ENCODE results near the gene RPS19. TPM values are rescaled to one million over a fixed set of nuclear protein-coding genes. Genes with fewer than 3 reads are reported as not detected.

The RPS19 gene
- total and polyA plus RNA-seq, 10 of the 15 experiments (the other 5 are each of a cell fraction or from before 2014, with no cell fraction given): 2,615 to 5,578 (median 4,127) TPM

DNA sequence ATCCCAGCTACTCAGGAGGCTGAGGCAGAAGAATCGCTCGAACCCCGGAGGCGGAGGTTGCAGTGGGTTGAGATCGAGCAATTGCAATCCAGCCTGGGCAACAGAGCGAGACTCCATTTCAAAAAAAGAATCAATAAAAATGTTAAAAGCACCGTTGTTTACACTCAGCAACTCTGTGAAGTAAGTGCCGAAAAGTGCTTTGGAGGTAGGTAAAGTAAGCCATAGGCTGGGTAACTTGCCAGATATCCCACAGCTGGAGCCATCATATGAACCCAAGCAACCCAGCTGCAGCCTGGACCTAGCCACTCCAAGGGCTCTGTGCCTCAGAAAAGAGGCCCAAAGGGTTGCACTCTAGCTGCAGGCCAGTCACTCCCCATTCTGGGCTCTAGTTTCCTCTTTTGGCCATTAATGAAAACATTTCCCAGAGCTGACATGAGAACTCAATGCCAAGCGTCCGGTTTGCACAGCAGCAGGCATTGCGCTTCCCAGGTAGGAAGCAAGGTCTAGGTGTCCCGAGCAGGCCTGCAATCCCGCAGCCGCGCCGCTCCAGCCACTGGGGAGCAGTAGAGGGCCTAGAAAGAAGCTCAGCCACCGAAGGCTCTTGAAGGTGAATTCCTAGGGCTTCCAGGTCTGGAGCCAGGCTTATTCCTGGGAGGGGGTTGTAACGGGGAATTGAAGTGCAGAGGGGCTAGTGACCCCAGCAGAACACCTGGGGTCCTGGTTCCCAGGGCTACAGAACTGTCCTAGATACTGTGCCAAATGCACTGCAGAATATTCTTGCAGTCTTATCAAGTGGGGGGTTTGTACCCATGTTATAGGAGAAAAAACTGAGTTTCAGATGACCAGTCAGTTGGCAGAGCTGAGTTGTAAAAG is 13.0 kb downstream of the RPS19 start (continued):
- TF ChIP-seq TCF12 (IDR thresholded peaks at IDR 0.05; ENCODE audit: low read depth, low read length): 0 out of 2 replicates have a peak, but pooled peaks have one; percentile 9
- no peak for TF ChIP-seq ASH2L (IDR thresholded peaks at IDR 0.05; ENCODE audit: borderline replicate concordance, low read depth)
- no peak for TF ChIP-seq SUPT20H (IDR thresholded peaks at IDR 0.05; ENCODE audit: borderline replicate concordance, control insufficient read depth, low read depth, low read length)
- TF ChIP-seq KDM1A (IDR thresholded peaks at IDR 0.05; ENCODE audit: borderline replicate concordance): no peak
- no peak for TF ChIP-seq ZNF274 (IDR thresholded peaks at IDR 0.05; ENCODE audit: insufficient read depth, insufficient read length)
- no peak for TF ChIP-seq TCF3 (IDR thresholded peaks at IDR 0.05; ENCODE audit: borderline replicate concordance, insufficient read depth, low read depth, low read length)
- no peak for TF ChIP-seq MXI1 (IDR thresholded peaks at IDR 0.05; ENCODE audit: low read depth, low read length)
- TF ChIP-seq SRF (IDR thresholded peaks at IDR 0.05; ENCODE audit: low read depth in 2 of 2, low read length in 2 of 2): no peak
- no peak for TF ChIP-seq ZNF622 (IDR thresholded peaks at IDR 0.05)
- TF ChIP-seq IRF4 (IDR thresholded peaks at IDR 0.05; ENCODE audit: low read depth, low read length): no peak
- no peak for TF ChIP-seq EP300 (IDR thresholded peaks at IDR 0.05; ENCODE audit: borderline replicate concordance in 1 of 2, control insufficient read depth in 1 of 2, low read depth in 2 of 2, low read length in 2 of 2)
- TF ChIP-seq ZSCAN29 (IDR thresholded peaks at IDR 0.05): no peak
- no peak for TF ChIP-seq IRF5 (IDR thresholded peaks at IDR 0.05; ENCODE audit: borderline replicate concordance)
- no peak for TF ChIP-seq HSF1 (IDR thresholded peaks at IDR 0.05; ENCODE audit: low read depth, low read length)
- TF ChIP-seq JUNB (IDR thresholded peaks at IDR 0.05): no peak
- TF ChIP-seq BMI1 (IDR thresholded peaks at IDR 0.05; ENCODE audit: borderline replicate concordance): no peak
- no peak for TF ChIP-seq GABPA (IDR thresholded peaks at IDR 0.05; ENCODE audit: low read depth)
- TF ChIP-seq HCFC1 (IDR thresholded peaks at IDR 0.05; ENCODE audit: low read length): no peak
- TF ChIP-seq, protein P1, sequence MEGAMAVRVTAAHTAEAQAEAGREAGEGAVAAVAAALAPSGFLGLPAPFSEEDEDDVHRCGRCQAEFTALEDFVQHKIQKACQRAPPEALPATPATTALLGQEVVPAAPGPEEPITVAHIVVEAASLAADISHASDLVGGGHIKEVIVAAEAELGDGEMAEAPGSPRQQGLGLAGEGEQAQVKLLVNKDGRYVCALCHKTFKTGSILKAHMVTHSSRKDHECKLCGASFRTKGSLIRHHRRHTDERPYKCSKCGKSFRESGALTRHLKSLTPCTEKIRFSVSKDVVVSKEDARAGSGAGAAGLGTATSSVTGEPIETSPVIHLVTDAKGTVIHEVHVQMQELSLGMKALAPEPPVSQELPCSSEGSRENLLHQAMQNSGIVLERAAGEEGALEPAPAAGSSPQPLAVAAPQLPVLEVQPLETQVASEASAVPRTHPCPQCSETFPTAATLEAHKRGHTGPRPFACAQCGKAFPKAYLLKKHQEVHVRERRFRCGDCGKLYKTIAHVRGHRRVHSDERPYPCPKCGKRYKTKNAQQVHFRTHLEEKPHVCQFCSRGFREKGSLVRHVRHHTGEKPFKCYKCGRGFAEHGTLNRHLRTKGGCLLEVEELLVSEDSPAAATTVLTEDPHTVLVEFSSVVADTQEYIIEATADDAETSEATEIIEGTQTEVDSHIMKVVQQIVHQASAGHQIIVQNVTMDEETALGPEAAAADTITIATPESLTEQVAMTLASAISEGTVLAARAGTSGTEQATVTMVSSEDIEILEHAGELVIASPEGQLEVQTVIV (IDR thresholded peaks at IDR 0.05; ENCODE audit: borderline replicate concordance, partially characterized antibody): no peak
- no peak for TF ChIP-seq ZZZ3 (IDR thresholded peaks at IDR 0.05; ENCODE audit: control insufficient read depth, insufficient read length, low read depth)
- TF ChIP-seq POU2F2 (IDR thresholded peaks at IDR 0.05; ENCODE audit: borderline replicate concordance, low read depth, low read length): peak; percentile 78; the same call in 2 of the 3 replicates
- TF ChIP-seq, protein P2, sequence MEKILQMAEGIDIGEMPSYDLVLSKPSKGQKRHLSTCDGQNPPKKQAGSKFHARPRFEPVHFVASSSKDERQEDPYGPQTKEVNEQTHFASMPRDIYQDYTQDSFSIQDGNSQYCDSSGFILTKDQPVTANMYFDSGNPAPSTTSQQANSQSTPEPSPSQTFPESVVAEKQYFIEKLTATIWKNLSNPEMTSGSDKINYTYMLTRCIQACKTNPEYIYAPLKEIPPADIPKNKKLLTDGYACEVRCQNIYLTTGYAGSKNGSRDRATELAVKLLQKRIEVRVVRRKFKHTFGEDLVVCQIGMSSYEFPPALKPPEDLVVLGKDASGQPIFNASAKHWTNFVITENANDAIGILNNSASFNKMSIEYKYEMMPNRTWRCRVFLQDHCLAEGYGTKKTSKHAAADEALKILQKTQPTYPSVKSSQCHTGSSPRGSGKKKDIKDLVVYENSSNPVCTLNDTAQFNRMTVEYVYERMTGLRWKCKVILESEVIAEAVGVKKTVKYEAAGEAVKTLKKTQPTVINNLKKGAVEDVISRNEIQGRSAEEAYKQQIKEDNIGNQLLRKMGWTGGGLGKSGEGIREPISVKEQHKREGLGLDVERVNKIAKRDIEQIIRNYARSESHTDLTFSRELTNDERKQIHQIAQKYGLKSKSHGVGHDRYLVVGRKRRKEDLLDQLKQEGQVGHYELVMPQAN (conservative IDR thresholded peaks at IDR 0.05): no peak
- TF ChIP-seq CBX5 (IDR thresholded peaks at IDR 0.05; ENCODE audit: low read depth): no peak

Data from GM12878 (cell line).